Liver (tissue), 9 donors: Measurements from ENCODE around the gene RASSF10. TPM values are rescaled to one million over a fixed set of nuclear protein-coding genes. Genes with fewer than 3 reads are reported as not detected.

Experiments
- DNase-seq: peaks from one replicate; pipeline ENCODE4 v3.0.0-alpha.2; 2017; ENCODE audit warnings: low spot score
- H3K27ac ChIP-seq, 2 donors: one replicate each; pipeline ENCODE4 v1.7.0; 2013; ENCODE audit warnings: inconsistent platforms in 2 of 2, low read length in 2 of 2, control low read depth in 1 of 2, low read depth in 1 of 2, mild to moderate bottlenecking in 1 of 2
- H3K27me3 ChIP-seq, 4 donors: one replicate each; pipeline versions ENCODE4 v1.6.1 to v1.7.0; 2013; ENCODE audit warnings: low read length in 3 of 4, inconsistent platforms in 1 of 4, mild to moderate bottlenecking in 1 of 4, moderate library complexity in 1 of 4; ENCODE audit not compliant: control insufficient read depth in 4 of 4, insufficient read depth in 4 of 4
- H3K36me3 ChIP-seq, 4 donors: one replicate each; pipeline versions ENCODE4 v1.6.1 to v1.7.0; 2013; ENCODE audit warnings: low read length in 3 of 4, mild to moderate bottlenecking in 3 of 4, low read depth in 1 of 4, moderate library complexity in 1 of 4; ENCODE audit not compliant: control insufficient read depth in 4 of 4, insufficient read depth in 3 of 4
- H3K4me1 ChIP-seq, 4 donors: one replicate each; pipeline versions ENCODE4 v1.6.1 to v1.7.0; 2013; ENCODE audit warnings: low read length in 3 of 4, mild to moderate bottlenecking in 3 of 4, moderate library complexity in 1 of 4; ENCODE audit not compliant: control insufficient read depth in 4 of 4, insufficient read depth in 4 of 4
- H3K4me3 ChIP-seq, 3 donors: one replicate each; pipeline versions ENCODE4 v1.6.1 to v1.7.0; 2013; ENCODE audit warnings: low read length in 3 of 3, control low read depth in 1 of 3, low read depth in 1 of 3, mild to moderate bottlenecking in 1 of 3
- H3K9ac ChIP-seq, 2 donors: one replicate each; pipeline ENCODE4 v1.7.0; 2013; ENCODE audit warnings: low read length in 2 of 2, mild to moderate bottlenecking in 2 of 2, moderate library complexity in 2 of 2, control low read depth in 1 of 2, low read depth in 1 of 2
- H3K9me3 ChIP-seq, 4 donors: one replicate each; pipeline versions ENCODE4 v1.6.1 to v1.7.0; 2013; ENCODE audit warnings: low read length in 3 of 4; ENCODE audit not compliant: control insufficient read depth in 4 of 4
- EGR1 ChIP-seq, 2 donors: IDR thresholded peaks; 2 replicates each; pipeline ENCODE4 v1.6.1; 2016 to 2018; ENCODE audit warnings: antibody characterized with exemption in 2 of 2, low read depth in 2 of 2
- FOXA1 ChIP-seq: IDR thresholded peaks from 2 replicates; pipeline ENCODE4 v1.6.1; 2016; ENCODE audit warnings: antibody characterized with exemption
- FOXA2 ChIP-seq: IDR thresholded peaks from 2 replicates; pipeline ENCODE4 v1.6.1; 2016; ENCODE audit warnings: antibody characterized with exemption
- HNF4A ChIP-seq, 2 donors: conservative IDR thresholded peaks; 2 replicates each; pipeline ENCODE4 v1.6.1; 2016; ENCODE audit warnings: antibody characterized with exemption in 2 of 2, mild to moderate bottlenecking in 2 of 2
- HNF4G ChIP-seq: IDR thresholded peaks from 2 replicates; pipeline ENCODE4 v1.6.1; 2016; ENCODE audit warnings: antibody characterized with exemption
- NR2F2 ChIP-seq: IDR thresholded peaks from 2 replicates; pipeline ENCODE4 v1.6.1; 2016; ENCODE audit warnings: antibody characterized with exemption
- RAD21 ChIP-seq, 2 donors: IDR thresholded peaks; 2 replicates each; pipeline ENCODE4 v1.6.1; 2016; ENCODE audit warnings: antibody characterized with exemption in 2 of 2, mild to moderate bottlenecking in 2 of 2
- RXRA ChIP-seq, 2 donors: IDR thresholded peaks; 2 replicates each; pipeline ENCODE4 v1.6.1; 2017 to 2018; ENCODE audit warnings: antibody characterized with exemption in 2 of 2, mild to moderate bottlenecking in 1 of 2
- SP1 ChIP-seq: IDR thresholded peaks from 2 replicates; pipeline ENCODE4 v1.6.1; 2018; ENCODE audit warnings: antibody characterized with exemption, mild to moderate bottlenecking
- YY1 ChIP-seq: IDR thresholded peaks from 2 replicates; pipeline ENCODE4 v1.6.1; 2016; ENCODE audit warnings: antibody characterized with exemption, mild to moderate bottlenecking
- WGBS: extraction: QIAGEN DNeasy Blood & Tissue Kit; methylation state at CpG from one replicate; pipeline ENCODE4 v1.1.7; 2013; 5-methylcytosine and 5-hydroxymethylcytosine counted together
- polyA plus RNA-seq, 2 donors: library from polyadenylated mRNA; stranded (reverse) in 1 of 2; unstranded in 1 of 2; fragments of 200-250 nt in 1 of 2; fragments of >200 nt in 1 of 2; fragmentation: Nextera tagmentation in 1 of 2; extraction: Ambion mirVana in 1 of 2; gene quantifications; one replicate each; pipeline versions ENCODE4 v1.2.1 to v1.2.3, GENCODE V29; 2013 to 2015
- total RNA-seq, 2 donors: library from RNA; depleted of rRNA; stranded (reverse); fragments of >200 nt; gene quantifications; one replicate each; pipeline ENCODE4 v1.2.3, GENCODE V29; 2014
- TF ChIP-seq, protein P1 (sequence below): IDR thresholded peaks from 2 replicates; pipeline ENCODE4 v1.6.1; 2016; ENCODE audit warnings: antibody characterized with exemption
- TF ChIP-seq, protein P2 (sequence below): IDR thresholded peaks from 2 replicates; pipeline ENCODE4 v1.6.1; 2016; ENCODE audit warnings: antibody characterized with exemption
- TF ChIP-seq, protein P3 (sequence below): fragments of 150-350 bp; IDR thresholded peaks from 2 replicates; pipeline ENCODE4 v1.5.1; 2017; ENCODE audit warnings: improper control_type of control experiment, low read depth, low read length; ENCODE audit not compliant: missing input control
- TF ChIP-seq, protein P4 (sequence below): IDR thresholded peaks from 2 replicates; pipeline ENCODE4 v1.6.1; 2016; ENCODE audit warnings: antibody characterized with exemption, mild to moderate bottlenecking
- donor health status: healthy.
- donor health status: healthy.
- donor health status: healthy.
- donor health status: healthy.
- donor health status: healthy.

RASSF10 gene
- total and polyA plus RNA-seq, 4 donors, result 0.03 to 1.9 (median 0.08) TPM; not detected in 1

DNA sequence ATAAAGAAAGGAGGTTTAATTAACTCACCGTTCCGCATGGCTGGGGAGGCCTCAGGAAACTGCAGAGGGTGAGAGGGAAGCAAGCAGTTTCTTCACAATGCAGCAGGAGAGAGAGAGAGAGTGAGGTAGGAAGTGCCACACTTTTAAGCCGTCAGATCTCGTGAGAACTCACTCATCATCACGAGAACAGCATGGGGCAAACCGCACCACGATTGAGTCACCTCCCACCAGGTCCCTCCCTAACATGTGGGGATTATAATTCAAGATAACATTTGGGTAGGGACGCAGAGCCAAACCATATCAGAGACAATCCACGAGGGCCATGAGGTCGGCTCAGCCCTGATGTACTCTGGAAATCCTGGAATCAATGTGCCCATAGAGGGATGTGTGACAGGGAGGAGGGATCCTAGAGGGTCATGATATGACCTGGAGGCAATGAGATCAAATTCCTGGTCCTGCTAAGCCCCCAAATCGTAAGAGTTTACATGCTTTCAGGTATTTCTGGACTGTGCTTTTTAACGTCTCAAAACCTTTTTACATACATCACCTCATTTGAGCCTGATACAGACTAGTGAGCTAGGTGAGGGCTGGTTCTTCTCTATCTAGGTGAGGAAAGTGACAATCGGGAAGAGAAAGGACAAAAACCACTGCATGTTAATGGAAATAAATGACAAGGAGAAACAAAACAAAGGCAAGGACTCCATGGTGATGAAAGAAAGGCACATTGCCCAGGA is 19.5 kb upstream of the RASSF10 start:
- no peak for TF ChIP-seq YY1
- TF ChIP-seq, protein P1, sequence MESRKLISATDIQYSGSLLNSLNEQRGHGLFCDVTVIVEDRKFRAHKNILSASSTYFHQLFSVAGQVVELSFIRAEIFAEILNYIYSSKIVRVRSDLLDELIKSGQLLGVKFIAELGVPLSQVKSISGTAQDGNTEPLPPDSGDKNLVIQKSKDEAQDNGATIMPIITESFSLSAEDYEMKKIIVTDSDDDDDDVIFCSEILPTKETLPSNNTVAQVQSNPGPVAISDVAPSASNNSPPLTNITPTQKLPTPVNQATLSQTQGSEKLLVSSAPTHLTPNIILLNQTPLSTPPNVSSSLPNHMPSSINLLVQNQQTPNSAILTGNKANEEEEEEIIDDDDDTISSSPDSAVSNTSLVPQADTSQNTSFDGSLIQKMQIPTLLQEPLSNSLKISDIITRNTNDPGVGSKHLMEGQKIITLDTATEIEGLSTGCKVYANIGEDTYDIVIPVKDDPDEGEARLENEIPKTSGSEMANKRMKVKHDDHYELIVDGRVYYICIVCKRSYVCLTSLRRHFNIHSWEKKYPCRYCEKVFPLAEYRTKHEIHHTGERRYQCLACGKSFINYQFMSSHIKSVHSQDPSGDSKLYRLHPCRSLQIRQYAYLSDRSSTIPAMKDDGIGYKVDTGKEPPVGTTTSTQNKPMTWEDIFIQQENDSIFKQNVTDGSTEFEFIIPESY, result no peak
- TF ChIP-seq, protein P2, sequence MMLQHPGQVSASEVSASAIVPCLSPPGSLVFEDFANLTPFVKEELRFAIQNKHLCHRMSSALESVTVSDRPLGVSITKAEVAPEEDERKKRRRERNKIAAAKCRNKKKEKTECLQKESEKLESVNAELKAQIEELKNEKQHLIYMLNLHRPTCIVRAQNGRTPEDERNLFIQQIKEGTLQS, result no peak
- TF ChIP-seq, protein P3, sequence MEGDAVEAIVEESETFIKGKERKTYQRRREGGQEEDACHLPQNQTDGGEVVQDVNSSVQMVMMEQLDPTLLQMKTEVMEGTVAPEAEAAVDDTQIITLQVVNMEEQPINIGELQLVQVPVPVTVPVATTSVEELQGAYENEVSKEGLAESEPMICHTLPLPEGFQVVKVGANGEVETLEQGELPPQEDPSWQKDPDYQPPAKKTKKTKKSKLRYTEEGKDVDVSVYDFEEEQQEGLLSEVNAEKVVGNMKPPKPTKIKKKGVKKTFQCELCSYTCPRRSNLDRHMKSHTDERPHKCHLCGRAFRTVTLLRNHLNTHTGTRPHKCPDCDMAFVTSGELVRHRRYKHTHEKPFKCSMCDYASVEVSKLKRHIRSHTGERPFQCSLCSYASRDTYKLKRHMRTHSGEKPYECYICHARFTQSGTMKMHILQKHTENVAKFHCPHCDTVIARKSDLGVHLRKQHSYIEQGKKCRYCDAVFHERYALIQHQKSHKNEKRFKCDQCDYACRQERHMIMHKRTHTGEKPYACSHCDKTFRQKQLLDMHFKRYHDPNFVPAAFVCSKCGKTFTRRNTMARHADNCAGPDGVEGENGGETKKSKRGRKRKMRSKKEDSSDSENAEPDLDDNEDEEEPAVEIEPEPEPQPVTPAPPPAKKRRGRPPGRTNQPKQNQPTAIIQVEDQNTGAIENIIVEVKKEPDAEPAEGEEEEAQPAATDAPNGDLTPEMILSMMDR, result no peak
- TF ChIP-seq HNF4G, result no peak
- TF ChIP-seq, protein P4, sequence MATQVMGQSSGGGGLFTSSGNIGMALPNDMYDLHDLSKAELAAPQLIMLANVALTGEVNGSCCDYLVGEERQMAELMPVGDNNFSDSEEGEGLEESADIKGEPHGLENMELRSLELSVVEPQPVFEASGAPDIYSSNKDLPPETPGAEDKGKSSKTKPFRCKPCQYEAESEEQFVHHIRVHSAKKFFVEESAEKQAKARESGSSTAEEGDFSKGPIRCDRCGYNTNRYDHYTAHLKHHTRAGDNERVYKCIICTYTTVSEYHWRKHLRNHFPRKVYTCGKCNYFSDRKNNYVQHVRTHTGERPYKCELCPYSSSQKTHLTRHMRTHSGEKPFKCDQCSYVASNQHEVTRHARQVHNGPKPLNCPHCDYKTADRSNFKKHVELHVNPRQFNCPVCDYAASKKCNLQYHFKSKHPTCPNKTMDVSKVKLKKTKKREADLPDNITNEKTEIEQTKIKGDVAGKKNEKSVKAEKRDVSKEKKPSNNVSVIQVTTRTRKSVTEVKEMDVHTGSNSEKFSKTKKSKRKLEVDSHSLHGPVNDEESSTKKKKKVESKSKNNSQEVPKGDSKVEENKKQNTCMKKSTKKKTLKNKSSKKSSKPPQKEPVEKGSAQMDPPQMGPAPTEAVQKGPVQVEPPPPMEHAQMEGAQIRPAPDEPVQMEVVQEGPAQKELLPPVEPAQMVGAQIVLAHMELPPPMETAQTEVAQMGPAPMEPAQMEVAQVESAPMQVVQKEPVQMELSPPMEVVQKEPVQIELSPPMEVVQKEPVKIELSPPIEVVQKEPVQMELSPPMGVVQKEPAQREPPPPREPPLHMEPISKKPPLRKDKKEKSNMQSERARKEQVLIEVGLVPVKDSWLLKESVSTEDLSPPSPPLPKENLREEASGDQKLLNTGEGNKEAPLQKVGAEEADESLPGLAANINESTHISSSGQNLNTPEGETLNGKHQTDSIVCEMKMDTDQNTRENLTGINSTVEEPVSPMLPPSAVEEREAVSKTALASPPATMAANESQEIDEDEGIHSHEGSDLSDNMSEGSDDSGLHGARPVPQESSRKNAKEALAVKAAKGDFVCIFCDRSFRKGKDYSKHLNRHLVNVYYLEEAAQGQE, result no peak
- no peak for TF ChIP-seq EGR1 (IDR thresholded peaks at IDR 0.05; ENCODE audit: low read depth in 2 of 2)
- TF ChIP-seq RAD21 (IDR thresholded peaks at IDR 0.05), result no peak
- no peak for TF ChIP-seq NR2F2
- no peak for TF ChIP-seq FOXA2
- Histone ChIP-seq H3K27me3 (no peaks in the 10 kb centered on the region), H3K4me1 (no peaks in the 10 kb centered on the region), H3K4me3 (no peak overlapping the region), H3K9ac (no peak overlapping the region), H3K27ac (no peak overlapping the region), H3K9me3 (no peaks in the 10 kb centered on the region), H3K36me3 (no peaks in the 10 kb centered on the region)
- DNase-seq, result no peak
- WGBS, result 90% methylated on average over 13 of the region's 13 CpGs

DNA sequence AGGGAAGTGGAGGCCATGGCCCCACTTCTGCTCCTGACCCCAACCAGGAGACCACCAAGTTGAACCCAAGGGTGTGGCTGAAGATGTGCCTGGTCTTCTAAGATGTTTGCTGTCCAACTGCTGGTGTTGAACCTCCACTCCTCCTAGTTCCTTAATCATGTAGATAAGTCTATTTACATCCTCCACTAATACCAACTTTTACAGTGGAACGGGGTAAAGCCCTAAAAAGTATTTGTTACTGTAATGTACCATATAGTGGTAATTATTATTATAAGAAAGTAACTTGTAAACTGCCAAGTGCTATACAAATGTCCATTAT is 19.0 kb upstream of the RASSF10 start:
- no peaks in the 10 kb centered on the region for H3K36me3 ChIP-seq
- H3K4me3 ChIP-seq, result no peak overlapping the region
- H3K27me3 ChIP-seq, result no peaks in the 10 kb centered on the region
- H3K9ac ChIP-seq, result no peak overlapping the region
- 94% methylated on average over 1 of the region's 1 CpG for WGBS
- no peaks in the 10 kb centered on the region for H3K9me3 ChIP-seq
- no peak overlapping the region for H3K27ac ChIP-seq
- no peak for DNase-seq
- no peaks in the 10 kb centered on the region for H3K4me1 ChIP-seq
- TF ChIP-seq, protein P2, result no peak
- TF ChIP-seq FOXA1 (no peak), RXRA (IDR thresholded peaks at IDR 0.05) (no peak), HNF4G (no peak), HNF4A (conservative IDR thresholded peaks at IDR 0.05) (no peak), SP1 (no peak)
- TF ChIP-seq, protein P4, result no peak
- TF ChIP-seq, protein P1, result no peak
- TF ChIP-seq, protein P3, result no peak
